Forelimb muscle (tissue), 1 donor: Measurements from ENCODE around the gene CKLF. TPM values are rescaled to one million over a fixed set of nuclear protein-coding genes. Genes with fewer than 3 reads are reported as not detected.
"Not testable (repeated sequence)": the region's sequence is repeated elsewhere in the genome, so short reads cannot be mapped to it uniquely, and the experiment has no call there.

Experiments
- DNase-seq: peaks from one replicate; pipeline ENCODE4 v3.0.0-alpha.2; 2013; ENCODE audit warnings: low read depth
- polyA plus RNA-seq: library from polyadenylated mRNA; unstranded; fragments of 120-200 nt; gene quantifications from one replicate; pipeline ENCODE4 v1.2.1, GENCODE V29; 2013; ENCODE audit not compliant: insufficient read length

Gene CKLF
- polyA plus RNA-seq, 1 donor = 26.0 TPM

- DNase-seq = no peak
Observed at GRCh38 chr16:66596986-66597848, 44.8 kb downstream of the CKLF start.

GRCh38 chr16:66598111-66598510 is 45.7 kb downstream of the CKLF start:
- no peak for DNase-seq

GRCh38 chr16:66599726-66600125 is 47.4 kb downstream of the CKLF start:
- DNase-seq = no peak

- DNase-seq = no peak
Observed at GRCh38 chr16:66600477-66600876, 48.1 kb downstream of the CKLF start.

- no peak for DNase-seq
Observed at GRCh38 chr16:66601471-66601870, 49.1 kb downstream of the CKLF start.

GRCh38 chr16:66603537-66604375 is 51.4 kb downstream of the CKLF start:
- DNase-seq = no peak

GRCh38 chr16:66604376-66605176 is 52.2 kb downstream of the CKLF start, which contains the start of gene CMTM3:
TSS of gene CMTM3 (plus strand) at chr16:66604704. CDS start at chr16:66604806, 102 bp downstream.
- no peak for DNase-seq

- no peak for DNase-seq
Observed at GRCh38 chr16:66605177-66605978, 53.0 kb downstream of the CKLF start.

GRCh38 chr16:66605979-66606751 is 53.8 kb downstream of the CKLF start:
- no peak for DNase-seq

GRCh38 chr16:66608241-66609138 is 56.1 kb downstream of the CKLF start:
- DNase-seq = no peak

GRCh38 chr16:66609139-66609510 is 56.7 kb downstream of the CKLF start:
- no peak for DNase-seq

GRCh38 chr16:66610111-66610820 is 57.9 kb downstream of the CKLF start:
- DNase-seq = no peak

GRCh38 chr16:66611911-66612310 is 59.5 kb downstream of the CKLF start:
- DNase-seq = not testable (repeated sequence)

GRCh38 chr16:66612422-66612821 is 60.0 kb downstream of the CKLF start:
- no peak for DNase-seq

GRCh38 chr16:66614161-66614802 is 61.9 kb downstream of the CKLF start:
- DNase-seq = no peak
